ENCODE data around the gene KHDRBS2. TPM values are rescaled to one million over a fixed set of nuclear protein-coding genes. Genes with fewer than 3 reads are reported as not detected.

The KHDRBS2 gene
- total and polyA plus RNA-seq, 2 of the 13 experiments (the other 11 are each of a cell fraction or from before 2014, with no cell fraction given): not detected

DNA sequence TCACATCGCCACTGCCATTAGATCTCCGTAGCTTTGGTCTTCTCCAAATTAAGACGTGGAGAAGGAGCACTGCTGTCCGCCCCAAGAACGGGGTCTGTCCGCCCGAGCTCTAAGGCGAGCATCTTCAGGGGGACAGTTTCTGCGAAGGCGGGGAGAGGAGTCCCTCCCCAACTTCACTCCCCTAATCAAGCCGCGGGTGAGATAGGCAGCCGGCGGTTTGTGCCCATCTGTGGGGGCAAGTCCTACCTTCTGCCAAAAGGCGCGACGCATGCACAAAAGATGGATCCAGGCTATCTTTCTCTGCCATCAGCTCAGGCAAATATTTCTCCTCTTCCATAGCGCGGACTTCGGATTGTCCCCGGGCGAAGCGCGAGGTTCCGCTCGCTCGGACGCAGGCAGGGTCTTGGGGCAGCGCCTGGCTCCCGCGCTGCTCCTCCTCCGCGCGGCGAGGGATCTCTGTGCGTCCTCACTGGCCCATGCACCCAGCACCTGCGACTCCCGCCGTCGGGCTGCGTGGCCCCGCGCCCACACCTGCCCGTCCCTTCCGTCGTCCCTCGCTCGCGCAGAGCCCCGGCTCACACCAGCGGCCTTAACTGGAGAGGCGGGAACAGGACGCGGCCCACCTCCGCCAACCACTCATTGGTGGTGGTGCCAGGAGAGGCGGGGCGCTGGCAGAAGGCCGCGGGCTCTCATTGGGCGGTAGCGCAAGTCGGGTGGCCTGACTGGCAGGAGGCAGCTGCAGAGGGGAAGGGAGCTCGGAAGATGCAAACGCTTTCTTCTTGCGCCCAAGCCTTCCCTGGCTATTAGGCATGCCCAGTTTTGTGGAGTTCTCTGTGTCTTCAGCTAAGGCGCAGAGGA is at the start of gene KHDRBS2 (continued):
- TF ChIP-seq TSC22D2 (CRISPR knock-in tag; IDR thresholded peaks at IDR 0.05; ENCODE audit: borderline replicate concordance): no peak
- no peak for TF ChIP-seq ZNF207 (IDR thresholded peaks at IDR 0.05; ENCODE audit: borderline replicate concordance)
- TF ChIP-seq REL (CRISPR knock-in tag; conservative IDR thresholded peaks at IDR 0.05): no peak
- no peak for TF ChIP-seq TBP (CRISPR knock-in tag; IDR thresholded peaks at IDR 0.05)
- TF ChIP-seq ZFP37 (CRISPR knock-in tag; IDR thresholded peaks at IDR 0.05; ENCODE audit: borderline replicate concordance): no peak
- no peak for TF ChIP-seq THAP7 (CRISPR knock-in tag; IDR thresholded peaks at IDR 0.05)
- TF ChIP-seq, protein P1, sequence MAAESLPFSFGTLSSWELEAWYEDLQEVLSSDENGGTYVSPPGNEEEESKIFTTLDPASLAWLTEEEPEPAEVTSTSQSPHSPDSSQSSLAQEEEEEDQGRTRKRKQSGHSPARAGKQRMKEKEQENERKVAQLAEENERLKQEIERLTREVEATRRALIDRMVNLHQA (CRISPR knock-in tag; IDR thresholded peaks at IDR 0.05): no peak
- no peak for TF ChIP-seq HCFC1 (IDR thresholded peaks at IDR 0.05; ENCODE audit: low read depth, low read length)
- no peak for TF ChIP-seq CENPT (CRISPR knock-in tag; IDR thresholded peaks at IDR 0.05; ENCODE audit: low read depth)
- no peak for TF ChIP-seq ZFP62 (CRISPR knock-in tag; IDR thresholded peaks at IDR 0.05)
- TF ChIP-seq ZNF703 (CRISPR knock-in tag; IDR thresholded peaks at IDR 0.05; ENCODE audit: borderline replicate concordance): no peak
- TF ChIP-seq POGZ (CRISPR knock-in tag; IDR thresholded peaks at IDR 0.05): no peak
- TF ChIP-seq, protein P2, sequence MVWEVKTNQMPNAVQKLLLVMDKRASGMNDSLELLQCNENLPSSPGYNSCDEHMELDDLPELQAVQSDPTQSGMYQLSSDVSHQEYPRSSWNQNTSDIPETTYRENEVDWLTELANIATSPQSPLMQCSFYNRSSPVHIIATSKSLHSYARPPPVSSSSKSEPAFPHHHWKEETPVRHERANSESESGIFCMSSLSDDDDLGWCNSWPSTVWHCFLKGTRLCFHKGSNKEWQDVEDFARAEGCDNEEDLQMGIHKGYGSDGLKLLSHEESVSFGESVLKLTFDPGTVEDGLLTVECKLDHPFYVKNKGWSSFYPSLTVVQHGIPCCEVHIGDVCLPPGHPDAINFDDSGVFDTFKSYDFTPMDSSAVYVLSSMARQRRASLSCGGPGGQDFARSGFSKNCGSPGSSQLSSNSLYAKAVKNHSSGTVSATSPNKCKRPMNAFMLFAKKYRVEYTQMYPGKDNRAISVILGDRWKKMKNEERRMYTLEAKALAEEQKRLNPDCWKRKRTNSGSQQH (CRISPR knock-in tag; IDR thresholded peaks at IDR 0.05; ENCODE audit: low read depth): no peak
- no peak for TF ChIP-seq PHF5A (CRISPR knock-in tag; IDR thresholded peaks at IDR 0.05; ENCODE audit: low read depth, unreplicated experiment)
- no peak for TF ChIP-seq HDAC2 (CRISPR knock-in tag; IDR thresholded peaks at IDR 0.05)
- no peak for TF ChIP-seq SALL2 (CRISPR knock-in tag; IDR thresholded peaks at IDR 0.05)
- no peak for TF ChIP-seq ARID3A (IDR thresholded peaks at IDR 0.05; ENCODE audit: low read depth, low read length)

Measured in HepG2 (cell line).